Ishikawa (cell line): ENCODE results near the gene RYR3.

Experiments used
- CEBPB ChIP-seq: IDR thresholded peaks from 2 replicates; pipeline ENCODE4 v1.6.1; 2012
- CREB1 ChIP-seq: IDR thresholded peaks from 2 replicates; pipeline ENCODE4 v1.6.1; 2012; ENCODE audit warnings: low read depth
- EGR1 ChIP-seq: IDR thresholded peaks from 2 replicates; pipeline ENCODE4 v1.6.1; 2012
- EP300 ChIP-seq: IDR thresholded peaks from 2 replicates; pipeline ENCODE4 v1.6.1; 2012; ENCODE audit warnings: borderline replicate concordance
- FOXM1 ChIP-seq: IDR thresholded peaks from 2 replicates; pipeline ENCODE4 v1.6.1; 2012; ENCODE audit warnings: low read depth, borderline replicate concordance
- MAX ChIP-seq: IDR thresholded peaks from 2 replicates; pipeline ENCODE4 v1.6.1; 2012
- NFIC ChIP-seq: IDR thresholded peaks from 2 replicates; pipeline ENCODE4 v1.6.1; 2012
- RAD21 ChIP-seq: IDR thresholded peaks from 2 replicates; pipeline ENCODE4 v1.6.1; 2012; ENCODE audit warnings: low read depth
- REST ChIP-seq: IDR thresholded peaks from 2 replicates; pipeline ENCODE4 v1.6.1; 2012; ENCODE audit warnings: low read depth, mild to moderate bottlenecking
- TAF1 ChIP-seq: IDR thresholded peaks from 2 replicates; pipeline ENCODE4 v1.6.1; 2012; ENCODE audit warnings: low read depth, mild to moderate bottlenecking
- TCF12 ChIP-seq: IDR thresholded peaks from 2 replicates; pipeline ENCODE4 v1.6.1; 2012; ENCODE audit warnings: low read depth
- TEAD4 ChIP-seq: IDR thresholded peaks from 2 replicates; pipeline ENCODE4 v1.6.1; 2012
- USF1 ChIP-seq: IDR thresholded peaks from 2 replicates; pipeline ENCODE4 v1.6.1; 2012
- YY1 ChIP-seq: IDR thresholded peaks from 2 replicates; pipeline ENCODE4 v1.6.1; 2012; ENCODE audit warnings: low read depth
- ZBTB7A ChIP-seq: IDR thresholded peaks from 2 replicates; pipeline ENCODE4 v1.6.1; 2012; ENCODE audit warnings: low read depth

Gene RYR3

GRCh38 chr15:33662014-33662413, 351.2 kb downstream of the RYR3 start:
- no peak for TF ChIP-seq TAF1
- TF ChIP-seq RAD21: no peak
- TF ChIP-seq NFIC: no peak
- no peak for TF ChIP-seq CEBPB
- TF ChIP-seq YY1: no peak
- no peak for TF ChIP-seq CREB1
- TF ChIP-seq REST: no peak

GRCh38 chr15:33664947-33665346, 354.2 kb downstream of the RYR3 start:
- TF ChIP-seq YY1 (no peak), MAX (no peak)

GRCh38 chr15:33670567-33670966, 359.8 kb downstream of the RYR3 start:
- TF ChIP-seq MAX: no peak
- TF ChIP-seq EGR1: no peak

GRCh38 chr15:33671456-33671855, 360.7 kb downstream of the RYR3 start:
- no peak for TF ChIP-seq YY1
- no peak for TF ChIP-seq NFIC
- TF ChIP-seq ZBTB7A: no peak
- no peak for TF ChIP-seq EP300
- TF ChIP-seq FOXM1: no peak
- TF ChIP-seq REST: no peak
- no peak for TF ChIP-seq MAX
- TF ChIP-seq TAF1: no peak
- TF ChIP-seq CEBPB: no peak
- no peak for TF ChIP-seq EGR1
- no peak for TF ChIP-seq CREB1
- TF ChIP-seq TEAD4: no peak
- TF ChIP-seq TCF12: no peak

GRCh38 chr15:33675246-33675645, 364.5 kb downstream of the RYR3 start:
- TF ChIP-seq RAD21 (peak; percentile 54), EP300 (no peak), CEBPB (no peak), YY1 (no peak), TAF1 (no peak)

GRCh38 chr15:33677238-33677830, 366.6 kb downstream of the RYR3 start:
- no peak for TF ChIP-seq TEAD4
- no peak for TF ChIP-seq CEBPB
- no peak for TF ChIP-seq TCF12
- no peak for TF ChIP-seq RAD21
- TF ChIP-seq USF1: no peak
- no peak for TF ChIP-seq NFIC
- no peak for TF ChIP-seq EGR1

- no peak for TF ChIP-seq EP300
- no peak for TF ChIP-seq CEBPB
- TF ChIP-seq USF1: no peak
- TF ChIP-seq MAX: no peak
- no peak for TF ChIP-seq REST
- no peak for TF ChIP-seq TAF1
Measured at GRCh38 chr15:33678176-33678575, 367.4 kb downstream of the RYR3 start.
